ENCODE results near the gene HMX2.

HMX2 gene

GRCh38 chr10:123139521-123140163, 8.3 kb upstream of the HMX2 start:
- DNase-seq: no peak

- DNase-seq: no peak
Observed at GRCh38 chr10:123140164-123140982, 7.6 kb upstream of the HMX2 start.

- DNase-seq: no peak
Observed at GRCh38 chr10:123140983-123141390, 6.9 kb upstream of the HMX2 start.

GRCh38 chr10:123141791-123142700, 5.9 kb upstream of the HMX2 start:
- DNase-seq: no peak

GRCh38 chr10:123142701-123143161, 5.2 kb upstream of the HMX2 start:
- DNase-seq: no peak

GRCh38 chr10:123143162-123143824, 4.6 kb upstream of the HMX2 start:
- no peak for DNase-seq

- no peak for DNase-seq
Observed at GRCh38 chr10:123143825-123144168, 4.1 kb upstream of the HMX2 start.

- DNase-seq: no peak
Observed at GRCh38 chr10:123144697-123145541, 3.0 kb upstream of the HMX2 start.

GRCh38 chr10:123145542-123146012, 2.4 kb upstream of the HMX2 start:
- DNase-seq: no peak

GRCh38 chr10:123146013-123146893, 1.7 kb upstream of the HMX2 start:
- DNase-seq: no peak

- no peak for DNase-seq
Observed at GRCh38 chr10:123146894-123147634, 872 bp upstream of the HMX2 start.

- no peak for DNase-seq
Observed at GRCh38 chr10:123148414-123149161, 652 bp downstream of the HMX2 start.

- DNase-seq: no peak
Observed at GRCh38 chr10:123149162-123149567, 1.2 kb downstream of the HMX2 start.

- no peak for DNase-seq
Observed at GRCh38 chr10:123149568-123150270, 1.8 kb downstream of the HMX2 start.

GRCh38 chr10:123150271-123150985, 2.5 kb downstream of the HMX2 start:
- DNase-seq: no peak

- no peak for DNase-seq
Observed at GRCh38 chr10:123150986-123151736, 3.2 kb downstream of the HMX2 start.

- no peak for DNase-seq
Observed at GRCh38 chr10:123151737-123152135, 3.8 kb downstream of the HMX2 start.
